Sciatic nerve (tissue), 2 donors: ENCODE measurements around the gene ALDH3A1. TPM values are rescaled to one million over a fixed set of nuclear protein-coding genes. Genes with fewer than 3 reads are reported as not detected.

Source experiments
- ATAC-seq: fragments of 200-7000 bp; cut with Tn5 transposase; one replicate; pipeline ENCODE4 v1.9.1; 2020; ENCODE audit warnings: mild to moderate bottlenecking, moderate library complexity
- DNase-seq: peaks from one replicate; pipeline ENCODE4 v3.0.0-alpha.2; 2020; ENCODE audit warnings: low spot score
- intact Hi-C: fragments of 100-400 bp; cut with DNase I; formaldehyde crosslinking; loops from one replicate; pipeline ENCODE4 v1.14.2; 2022
- total RNA-seq: library from RNA; stranded (reverse); fragmentation: NEBNext Ultra II Directional; extraction: Animal tissue kit (Norgen Biotek cat#: 25700); gene quantifications from one replicate; pipeline ENCODE4 v1.2.1, GENCODE V29; 2021
- donor health status: DM: no; HTN: no; CAD: no.
- donor health status: DM: no; HTN: no; CAD: no.

The ALDH3A1 gene
- total RNA-seq, 1 donor from 2014 or later, result 0.76 TPM

DNA sequence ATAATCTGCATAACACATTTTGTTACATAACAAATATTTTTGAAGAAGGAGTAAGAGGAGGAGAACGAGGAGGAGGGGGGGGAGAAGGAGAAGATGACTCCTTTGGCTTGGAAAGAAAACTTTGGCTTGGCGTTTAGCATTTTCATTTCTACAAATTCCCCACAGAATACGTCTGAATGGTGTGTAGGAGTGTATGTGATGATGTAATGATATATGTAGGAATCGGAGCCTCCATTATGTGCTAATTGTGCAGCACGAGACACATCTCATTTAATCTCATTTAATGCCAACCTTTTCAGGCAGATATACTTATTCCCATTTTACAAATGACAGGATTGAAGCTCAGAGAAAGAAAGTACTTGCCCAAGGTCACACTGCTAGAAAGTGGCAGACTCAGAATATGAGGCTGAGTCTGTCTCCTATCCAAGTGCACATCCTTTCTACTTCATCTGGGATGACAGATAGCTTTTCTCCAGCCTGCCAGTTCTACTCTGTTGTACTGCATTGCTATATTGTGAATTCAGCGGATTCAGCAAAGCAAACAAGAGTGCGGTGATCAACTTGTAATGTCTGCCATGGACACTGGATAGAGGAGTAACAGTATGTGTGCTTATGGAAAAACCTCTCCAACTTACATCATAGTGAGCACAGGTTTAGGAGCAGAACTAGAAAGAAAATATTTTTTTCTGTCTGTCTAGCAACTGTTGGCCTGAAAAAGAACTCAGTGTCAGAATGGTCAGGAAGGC is 21.3 kb downstream of the ALDH3A1 start:
- intact Hi-C loops, result no loop called here
- DNase-seq (no peak), ATAC-seq (no peak)

DNA sequence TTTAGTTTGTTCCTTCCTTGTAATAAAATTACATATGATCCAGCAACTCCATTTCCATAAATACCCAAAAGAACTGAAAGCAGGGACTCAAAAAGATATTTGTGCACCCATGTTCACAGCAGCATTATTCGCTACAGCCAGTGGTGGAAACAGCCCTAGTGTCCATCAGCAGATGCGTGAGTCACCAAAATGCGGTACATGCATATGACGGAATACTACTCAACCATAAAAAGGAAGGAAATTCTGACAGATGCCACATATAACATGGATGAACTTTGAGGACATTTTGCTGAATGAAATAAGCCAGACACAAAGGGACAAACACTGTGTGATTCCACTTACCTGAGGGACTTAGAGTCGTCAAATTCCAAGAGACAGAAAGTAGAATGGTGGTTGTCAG is 22.6 kb downstream of the ALDH3A1 start:
- ATAC-seq (no peak), DNase-seq (no peak)
- intact Hi-C loops, result no loop called here

DNA sequence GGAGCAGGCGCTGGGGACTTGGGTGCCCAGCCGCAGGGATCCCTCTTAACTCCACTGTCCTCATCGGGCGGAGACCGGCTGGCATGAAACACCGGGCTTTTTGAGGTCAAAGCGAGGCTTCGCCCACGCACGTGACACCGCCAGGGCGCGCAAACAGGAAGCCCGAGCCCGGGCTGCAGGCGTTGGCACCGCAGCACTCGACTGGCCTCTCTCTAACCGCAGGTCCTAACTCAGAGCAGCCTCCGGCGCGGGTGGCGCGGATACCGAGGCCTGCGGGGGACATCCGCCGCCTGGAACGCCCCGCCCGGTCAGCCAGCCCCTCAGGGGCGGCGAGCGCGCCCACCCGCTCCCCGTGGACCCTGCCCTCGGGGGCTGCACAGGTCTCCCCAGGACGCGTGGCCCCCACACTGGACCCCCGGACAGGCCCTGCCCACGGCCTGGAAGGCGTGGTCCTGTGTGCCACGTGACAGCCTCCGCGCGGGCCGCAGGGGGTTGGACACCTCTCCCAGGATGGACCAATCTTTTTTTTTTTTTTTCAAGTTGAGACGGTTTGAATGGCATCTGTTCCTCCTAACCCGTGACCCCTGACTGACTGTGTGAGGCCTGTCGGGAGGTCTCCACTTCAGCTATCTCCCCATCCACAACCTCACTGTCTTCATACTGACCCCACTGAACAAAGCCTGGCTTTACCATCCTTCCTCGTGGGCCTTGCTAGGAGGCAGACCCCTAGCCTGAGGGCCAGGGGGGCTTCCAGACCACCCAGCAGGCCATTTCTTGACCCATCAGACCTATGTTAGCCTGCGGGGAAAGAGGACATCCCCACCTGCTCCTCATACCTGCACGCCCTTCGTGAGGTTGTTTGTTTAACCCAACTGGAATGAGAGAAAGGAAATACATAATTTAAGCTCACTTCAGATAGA is 23.3 kb downstream of the ALDH3A1 start:
- DNase-seq, result peak; percentile 81
- intact Hi-C loops, result no loop called here
- ATAC-seq, result no peak

DNA sequence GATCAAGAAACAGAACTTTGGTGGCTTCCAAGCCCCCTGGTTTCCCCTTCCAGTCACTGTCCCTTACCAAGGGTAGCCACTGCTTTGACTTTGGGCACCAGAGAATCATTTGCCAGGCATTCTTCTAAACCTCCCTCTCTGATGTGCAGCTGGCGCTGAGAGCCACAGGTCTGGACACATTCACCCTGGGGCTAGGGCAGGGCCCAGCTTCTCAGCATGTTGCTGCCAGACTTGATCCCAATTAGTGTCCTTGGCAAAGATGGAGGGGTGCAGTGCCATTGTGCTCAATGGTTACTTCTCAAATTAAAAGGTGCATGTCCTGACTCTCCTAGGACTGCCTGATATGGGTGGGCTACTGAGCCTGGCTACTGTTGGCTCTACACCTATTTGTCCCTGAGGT is 24.1 kb downstream of the ALDH3A1 start:
- intact Hi-C loops, result no loop called here
- ATAC-seq (no peak), DNase-seq (no peak)

- peak; percentile 29 for ATAC-seq
- DNase-seq, result no peak
- intact Hi-C loops, result no loop called here
Observed at GRCh38 chr17:19720631-19721426, 27.3 kb downstream of the ALDH3A1 start.

GRCh38 chr17:19720210-19720475 is 28.0 kb downstream of the ALDH3A1 start:
- ATAC-seq, result no peak
- no peak for DNase-seq
- intact Hi-C loops, result no loop called here

GRCh38 chr17:19719355-19720209 is 28.5 kb downstream of the ALDH3A1 start:
- DNase-seq (no peak), ATAC-seq (no peak)
- intact Hi-C loops, result no loop called here

- intact Hi-C loops, result no loop called here
- DNase-seq, result no peak
- no peak for ATAC-seq
Observed at GRCh38 chr17:19718613-19719354, 29.3 kb downstream of the ALDH3A1 start.

DNA sequence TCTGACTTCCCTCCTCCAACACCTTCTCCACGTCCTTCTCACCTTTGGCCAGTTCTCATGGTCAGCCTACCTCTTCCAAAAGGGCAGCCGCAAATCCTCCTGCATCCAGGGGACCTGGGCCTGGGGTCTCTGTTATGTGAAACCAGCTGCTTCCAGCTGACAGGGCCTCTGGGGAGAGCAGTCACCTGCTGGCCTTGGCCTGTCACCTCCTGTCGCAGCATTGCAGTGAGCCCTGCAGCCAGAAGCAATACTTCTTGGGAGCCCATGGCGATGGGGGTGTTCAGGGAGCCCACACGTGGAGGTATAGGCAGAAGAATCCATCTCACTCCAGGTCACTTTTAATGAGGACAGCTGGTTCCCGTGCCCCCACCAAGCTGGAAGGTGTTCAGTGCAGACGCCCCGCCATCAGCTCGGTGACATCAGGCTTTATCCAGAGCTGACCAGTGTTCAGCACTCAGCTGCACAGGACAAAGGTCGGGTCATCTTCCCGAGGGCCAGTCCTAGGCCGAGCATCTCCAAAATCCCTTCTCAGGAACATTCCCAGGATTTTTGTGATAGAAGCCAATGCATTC is 30.0 kb downstream of the ALDH3A1 start:
- ATAC-seq, result no peak
- DNase-seq, result no peak
- intact Hi-C loops, result no loop called here

GRCh38 chr17:19717411-19717908 is 30.6 kb downstream of the ALDH3A1 start:
- DNase-seq, result no peak
- intact Hi-C loops, result no loop called here
- ATAC-seq, result no peak

DNA sequence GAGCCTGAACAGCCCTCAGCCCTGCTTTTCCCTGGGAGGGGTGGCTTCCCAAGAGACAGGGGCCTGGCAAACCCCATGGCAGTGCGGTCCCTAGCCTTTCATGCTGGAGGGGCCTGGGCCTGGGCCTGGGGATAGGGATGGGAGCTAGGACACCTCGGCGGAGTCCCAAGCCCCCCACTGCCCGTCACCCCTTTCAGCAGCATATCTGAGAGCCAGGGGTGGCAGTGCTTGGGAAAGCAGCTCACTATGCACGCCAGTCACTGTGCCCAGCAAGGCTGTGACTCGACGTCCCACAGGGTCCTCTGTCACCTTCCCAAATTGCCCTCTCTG is 31.1 kb downstream of the ALDH3A1 start:
- ATAC-seq, result no peak

GRCh38 chr17:19716108-19717030 is 31.7 kb downstream of the ALDH3A1 start, which contains the start of gene SLC47A2:
TSS of gene SLC47A2 (minus strand) at chr17:19716584. CDS start at chr17:19716555, 29 bp downstream.
- no peak for DNase-seq
- intact Hi-C loops, result no loop called here
- ATAC-seq, result no peak

More for the DNA sequence above, 31.1 kb downstream of the ALDH3A1 start:
- intact Hi-C loops, result no loop called here
- no peak for DNase-seq

- DNase-seq (no peak), ATAC-seq (no peak)
- intact Hi-C loops, result no loop called here
Observed at GRCh38 chr17:19714542-19715411, 33.3 kb downstream of the ALDH3A1 start.

- no peak for ATAC-seq
- intact Hi-C loops, result no loop called here
- no peak for DNase-seq
Observed at GRCh38 chr17:19713901-19714361, 34.2 kb downstream of the ALDH3A1 start.

DNA sequence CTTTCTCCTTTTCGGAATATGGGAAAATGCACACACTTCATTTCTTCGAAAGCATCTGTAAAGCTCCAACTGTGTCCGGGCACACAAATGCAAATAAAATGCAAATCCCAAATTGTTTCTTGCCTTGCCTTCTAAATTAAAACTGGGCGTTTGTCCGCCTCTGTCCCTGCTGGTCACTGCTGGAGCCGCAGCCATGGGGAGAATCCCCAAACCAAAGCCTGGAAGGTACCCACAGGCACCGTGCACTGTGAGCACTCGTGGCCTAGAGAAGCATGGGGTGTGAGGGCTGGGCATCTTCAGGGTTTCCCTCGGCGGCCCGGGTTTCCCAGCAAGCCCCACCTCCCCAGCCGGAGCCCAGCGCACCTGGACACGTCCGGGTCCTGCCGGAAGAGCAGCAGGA is 34.6 kb downstream of the ALDH3A1 start:
- no peak for DNase-seq
- ATAC-seq, result no peak
- intact Hi-C loops, result no loop called here
